Lower lobe of right lung (tissue), 2 donors: Measurements from ENCODE around the gene SYP. TPM values are rescaled to one million over a fixed set of nuclear protein-coding genes. Genes with fewer than 3 reads are reported as not detected.
A peak's percentile ranks its signal among the peaks of the same experiment; 100 is the strongest.

ENCODE experiments used
- ATAC-seq, 2 donors: fragments of 200-7000 bp; cut with Tn5 transposase; one replicate each; pipeline ENCODE4 v1.9.1; 2020 to 2022; ENCODE audit warnings: mild to moderate bottlenecking in 2 of 2, moderate library complexity in 2 of 2
- DNase-seq: peaks from one replicate; pipeline ENCODE4 v3.0.0-alpha.2; 2020
- H3K27ac ChIP-seq: fragments of 200-600 bp; one replicate; pipeline ENCODE4 v1.8.0; 2022
- H3K27me3 ChIP-seq: fragments of 200-600 bp; one replicate; pipeline ENCODE4 v1.8.0; 2022; ENCODE audit warnings: low read depth
- H3K36me3 ChIP-seq: fragments of 200-600 bp; one replicate; pipeline ENCODE4 v1.8.0; 2022; ENCODE audit warnings: mild to moderate bottlenecking
- H3K4me1 ChIP-seq: fragments of 200-600 bp; one replicate; pipeline ENCODE4 v1.8.0; 2022
- H3K4me3 ChIP-seq: fragments of 200-600 bp; one replicate; pipeline ENCODE4 v1.8.0; 2022; ENCODE audit warnings: mild to moderate bottlenecking
- H3K9me3 ChIP-seq: fragments of 200-600 bp; one replicate; pipeline ENCODE4 v1.8.0; 2022
- intact Hi-C: fragments of 100-400 bp; cut with DNase I; formaldehyde crosslinking; loops from one replicate; pipeline ENCODE4 v1.11.0; 2022
- total RNA-seq: library from RNA; stranded (reverse); fragmentation: NEBNext Ultra II Directional; extraction: Animal tissue kit (Norgen Biotek cat#: 25700); gene quantifications from one replicate; pipeline ENCODE4 v1.2.1, GENCODE V29; 2021
- TF ChIP-seq, protein P1 (sequence below): fragments of 200-600 bp; IDR thresholded peaks from one replicate; pipeline ENCODE4 v1.8.0; 2022; ENCODE audit warnings: antibody characterized with exemption, mild to moderate bottlenecking
- donor health status: DM: no; HTN: yes; CAD: no; lungs with severe emphysema.

Gene SYP
- total RNA-seq, 1 donor from 2014 or later = 4.2 TPM

- DNase-seq (peak; percentile 92), ATAC-seq (peak; percentile 86 to 92)
- TF ChIP-seq, protein P1, sequence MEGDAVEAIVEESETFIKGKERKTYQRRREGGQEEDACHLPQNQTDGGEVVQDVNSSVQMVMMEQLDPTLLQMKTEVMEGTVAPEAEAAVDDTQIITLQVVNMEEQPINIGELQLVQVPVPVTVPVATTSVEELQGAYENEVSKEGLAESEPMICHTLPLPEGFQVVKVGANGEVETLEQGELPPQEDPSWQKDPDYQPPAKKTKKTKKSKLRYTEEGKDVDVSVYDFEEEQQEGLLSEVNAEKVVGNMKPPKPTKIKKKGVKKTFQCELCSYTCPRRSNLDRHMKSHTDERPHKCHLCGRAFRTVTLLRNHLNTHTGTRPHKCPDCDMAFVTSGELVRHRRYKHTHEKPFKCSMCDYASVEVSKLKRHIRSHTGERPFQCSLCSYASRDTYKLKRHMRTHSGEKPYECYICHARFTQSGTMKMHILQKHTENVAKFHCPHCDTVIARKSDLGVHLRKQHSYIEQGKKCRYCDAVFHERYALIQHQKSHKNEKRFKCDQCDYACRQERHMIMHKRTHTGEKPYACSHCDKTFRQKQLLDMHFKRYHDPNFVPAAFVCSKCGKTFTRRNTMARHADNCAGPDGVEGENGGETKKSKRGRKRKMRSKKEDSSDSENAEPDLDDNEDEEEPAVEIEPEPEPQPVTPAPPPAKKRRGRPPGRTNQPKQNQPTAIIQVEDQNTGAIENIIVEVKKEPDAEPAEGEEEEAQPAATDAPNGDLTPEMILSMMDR = no peak
- H3K4me3 ChIP-seq = peak overlapping the region; percentile 58
- H3K4me1 ChIP-seq = peaks cover 7% of the 10 kb centered on the region
- H3K27me3 ChIP-seq = no peaks in the 10 kb centered on the region
- peaks cover 28% of the 10 kb centered on the region for H3K36me3 ChIP-seq
- H3K9me3 ChIP-seq = no peaks in the 10 kb centered on the region
- peak overlapping the region; percentile 67 for H3K27ac ChIP-seq
- intact Hi-C loops = no loop called here
Measured at GRCh38 chrX:49184294-49185281, 15.4 kb downstream of the SYP start.

- no peak for ATAC-seq
Measured at GRCh38 chrX:49183701-49184281, 16.2 kb downstream of the SYP start.

DNA sequence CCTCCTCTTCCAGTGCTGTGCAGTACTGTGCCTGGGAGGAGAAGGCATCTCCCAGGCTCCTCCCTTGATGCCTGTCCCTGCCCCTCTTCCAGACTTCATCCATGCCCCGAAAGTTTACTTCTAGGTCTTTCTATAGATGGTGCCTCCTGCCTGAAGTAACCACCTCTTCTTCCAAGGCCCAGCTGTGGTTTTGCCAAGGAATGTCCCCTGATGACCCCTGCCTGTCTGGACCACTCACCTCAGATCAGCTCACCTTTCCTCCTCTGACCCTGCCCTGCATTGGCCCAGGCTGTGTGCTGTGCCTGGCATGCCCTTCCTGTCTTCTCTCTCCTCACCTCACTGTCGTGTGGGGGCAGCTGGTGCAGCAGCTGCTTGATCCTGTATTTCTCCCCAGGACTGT, 20.6 kb downstream of the SYP start:
- ATAC-seq = no peak
- H3K4me3 ChIP-seq = no peak overlapping the region
- H3K27me3 ChIP-seq = no peaks in the 10 kb centered on the region
- intact Hi-C loops = no loop called here
- TF ChIP-seq, protein P1 = no peak
- H3K27ac ChIP-seq = no peak overlapping the region
- H3K36me3 ChIP-seq = peaks cover 53% of the 10 kb centered on the region
- no peak for DNase-seq
- H3K4me1 ChIP-seq = no peaks in the 10 kb centered on the region
- H3K9me3 ChIP-seq = no peaks in the 10 kb centered on the region

More at GRCh38 chrX:49183701-49184281, 16.2 kb downstream of the SYP start:
- TF ChIP-seq, protein P1 = no peak
- H3K4me1 ChIP-seq = peaks cover 7% of the 10 kb centered on the region
- intact Hi-C loops = no loop called here
- peak overlapping the region; percentile 58 for H3K4me3 ChIP-seq
- H3K27ac ChIP-seq = no peak overlapping the region
- no peaks in the 10 kb centered on the region for H3K27me3 ChIP-seq
- peaks cover 36% of the 10 kb centered on the region for H3K36me3 ChIP-seq
- no peak for DNase-seq
- no peaks in the 10 kb centered on the region for H3K9me3 ChIP-seq

GRCh38 chrX:49178537-49178936, 21.5 kb downstream of the SYP start:
- intact Hi-C loops = no loop called here
- Histone ChIP-seq H3K9me3 (no peaks in the 10 kb centered on the region), H3K4me1 (peaks cover under 1% of the 10 kb centered on the region), H3K27me3 (no peaks in the 10 kb centered on the region), H3K36me3 (peaks cover 59% of the 10 kb centered on the region), H3K4me3 (no peak overlapping the region), H3K27ac (no peak overlapping the region)
- TF ChIP-seq, protein P1 = no peak
- no peak for ATAC-seq
- DNase-seq = no peak

DNA sequence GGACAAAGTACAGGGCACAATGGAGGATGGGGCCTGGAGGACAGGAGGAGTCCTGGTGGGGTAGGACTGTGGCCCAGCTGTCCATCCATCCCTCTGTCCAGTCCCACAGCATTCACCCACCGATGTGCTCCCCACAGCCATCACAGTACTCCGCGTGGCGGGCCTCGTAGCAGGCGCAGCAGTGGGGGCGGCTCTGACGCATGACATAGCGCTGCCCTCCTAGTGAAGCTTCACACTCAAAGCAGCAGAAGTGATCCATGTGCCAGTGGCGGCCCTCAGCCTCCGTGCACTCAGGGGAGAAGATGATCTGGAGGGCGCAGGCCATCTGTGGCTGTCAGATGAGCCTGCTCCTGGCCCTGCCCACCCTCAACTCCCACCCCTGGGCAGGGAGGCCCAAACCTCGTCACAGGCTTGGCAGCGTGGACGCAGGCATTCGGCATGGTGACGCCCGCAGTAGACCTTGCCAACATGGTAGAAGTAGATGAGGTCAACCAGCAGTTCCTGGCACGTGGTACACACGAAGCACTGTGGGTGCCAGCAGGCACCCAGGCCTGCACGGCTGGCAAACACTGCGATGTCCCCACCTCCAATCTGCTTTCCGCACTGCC, 22.0 kb downstream of the SYP start:
- Histone ChIP-seq H3K4me3 (no peak overlapping the region), H3K4me1 (peaks cover 6% of the 10 kb centered on the region), H3K27ac (no peak overlapping the region), H3K9me3 (no peaks in the 10 kb centered on the region), H3K27me3 (no peaks in the 10 kb centered on the region), H3K36me3 (peaks cover 58% of the 10 kb centered on the region)
- ATAC-seq (no peak), DNase-seq (no peak)
- intact Hi-C loops = no loop called here
- TF ChIP-seq, protein P1 = no peak
